Measurements from ENCODE around the gene PCYT2.

Gene PCYT2

DNA sequence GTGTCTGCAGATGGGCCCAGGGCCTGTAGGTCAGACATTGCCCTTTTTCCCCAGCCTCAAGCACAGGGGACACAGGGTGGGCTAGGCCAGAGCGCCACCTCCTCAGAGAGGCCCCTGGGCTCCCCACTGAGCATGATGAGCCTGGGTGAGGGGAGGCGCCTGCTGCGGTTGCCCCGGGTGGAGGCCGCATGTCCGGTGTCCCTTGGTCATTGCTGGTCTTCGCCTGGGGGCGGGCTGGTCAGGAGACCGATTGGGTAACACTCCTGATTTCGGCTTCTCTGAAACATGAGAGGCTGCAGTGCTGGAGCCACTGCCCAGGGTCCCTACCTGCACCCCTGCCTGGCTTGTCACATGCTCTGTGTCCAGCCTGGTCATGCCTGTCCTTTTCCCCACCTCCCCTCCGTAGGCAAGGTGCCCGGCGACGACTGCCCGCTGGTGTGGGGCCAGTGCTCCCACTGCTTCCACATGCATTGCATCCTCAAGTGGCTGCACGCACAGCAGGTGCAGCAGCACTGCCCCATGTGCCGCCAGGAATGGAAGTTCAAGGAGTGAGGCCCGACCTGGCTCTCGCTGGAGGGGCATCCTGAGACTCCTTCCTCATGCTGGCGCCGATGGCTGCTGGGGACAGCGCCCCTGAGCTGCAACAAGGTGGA lies 11.6 kb downstream of the PCYT2 start:
- DNase-seq: no peak

DNA sequence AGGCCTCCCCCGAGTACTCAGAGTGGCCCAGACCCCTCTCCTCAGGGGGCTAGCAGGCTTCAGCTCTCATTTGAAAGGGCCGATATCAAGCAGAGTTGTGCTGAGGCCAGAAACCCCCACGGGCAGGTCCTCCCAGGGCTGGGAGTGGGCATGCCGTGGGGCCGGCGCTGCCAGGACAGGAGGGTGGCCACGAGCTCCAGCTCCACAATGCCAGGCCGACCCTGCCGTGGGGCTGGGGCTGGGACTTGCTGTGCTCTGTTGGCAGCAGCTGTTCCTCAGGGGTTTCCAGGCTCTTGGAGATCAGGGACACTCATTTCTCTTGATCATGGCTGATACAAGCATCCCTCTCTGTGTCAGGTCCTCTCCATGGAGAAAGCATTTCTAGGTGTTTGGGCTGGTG lies 12.3 kb downstream of the PCYT2 start:
- DNase-seq: no peak

DNA sequence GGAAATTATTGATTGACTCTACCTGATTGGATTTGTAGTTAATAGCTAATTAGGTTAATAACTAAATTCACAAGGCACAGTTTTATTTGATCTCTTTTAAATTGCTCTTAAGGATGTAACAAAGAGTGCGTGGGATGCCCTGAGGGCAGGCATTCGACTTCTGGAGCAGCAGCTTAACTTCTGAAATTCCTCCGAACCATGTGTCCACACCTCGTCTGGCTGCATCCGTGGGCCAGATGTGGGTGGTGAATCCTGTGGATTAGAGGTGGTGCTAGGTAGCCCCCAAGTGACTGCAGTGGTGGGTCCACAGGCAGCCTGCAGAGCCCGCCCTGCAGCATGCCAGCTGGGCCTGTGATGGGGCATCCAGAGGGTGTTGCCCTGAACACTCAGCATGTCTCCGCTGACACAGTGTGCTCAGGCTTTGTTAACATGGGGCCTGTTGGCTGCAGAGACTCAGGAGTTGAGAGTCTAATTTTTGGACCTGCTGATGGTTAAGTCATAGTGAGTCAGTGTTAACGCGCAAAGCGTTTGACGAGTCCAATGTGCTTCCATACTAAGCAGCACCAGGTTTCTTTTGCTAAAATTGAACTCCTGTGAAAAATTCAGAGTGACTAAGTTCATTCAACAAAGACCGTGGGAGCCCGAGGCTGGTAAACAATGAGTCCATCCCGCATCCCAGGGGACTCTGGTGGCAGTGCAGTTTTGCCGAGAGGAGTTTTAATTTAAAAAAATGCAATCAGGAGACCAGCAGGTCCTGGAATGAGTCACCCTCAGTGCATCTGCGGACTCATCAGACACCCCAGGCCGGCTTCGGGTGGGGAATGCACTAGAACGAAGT lies 13.0 kb downstream of the PCYT2 start:
- DNase-seq: no peak

DNA sequence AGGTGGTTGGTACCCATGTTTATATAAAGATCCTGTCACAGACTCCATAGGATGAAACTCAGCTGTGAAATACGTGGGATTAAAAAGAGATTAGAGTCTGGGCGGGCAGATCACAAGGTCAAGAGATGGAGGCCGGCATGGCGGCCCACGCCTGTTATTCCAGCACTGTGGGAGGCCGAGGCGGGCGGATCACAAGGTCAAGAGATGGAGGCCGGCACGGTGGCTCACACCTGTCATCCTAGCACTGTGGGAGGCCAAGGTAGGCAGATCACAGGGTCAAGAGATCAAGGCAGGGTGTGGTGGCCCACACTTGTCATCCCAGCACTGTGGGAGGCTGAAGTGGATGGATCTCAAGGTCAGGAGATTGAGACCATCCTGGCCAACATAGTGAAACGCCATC lies 15.8 kb downstream of the PCYT2 start:
- DNase-seq: no peak

DNA sequence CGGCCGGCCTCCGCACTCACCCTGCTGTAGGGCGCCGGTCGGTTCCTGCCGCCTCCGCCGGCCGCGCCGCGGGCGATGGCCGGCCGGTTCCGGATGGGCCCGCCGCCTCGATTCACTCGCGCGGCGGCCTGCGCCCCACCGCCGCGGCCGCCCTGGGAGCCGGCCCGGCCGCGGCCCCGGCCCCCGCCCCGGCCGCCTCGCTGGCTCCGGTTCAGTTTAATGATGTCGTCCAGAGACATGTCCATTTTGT lies 20.0 kb downstream of the PCYT2 start:
- DNase-seq: no peak

DNA sequence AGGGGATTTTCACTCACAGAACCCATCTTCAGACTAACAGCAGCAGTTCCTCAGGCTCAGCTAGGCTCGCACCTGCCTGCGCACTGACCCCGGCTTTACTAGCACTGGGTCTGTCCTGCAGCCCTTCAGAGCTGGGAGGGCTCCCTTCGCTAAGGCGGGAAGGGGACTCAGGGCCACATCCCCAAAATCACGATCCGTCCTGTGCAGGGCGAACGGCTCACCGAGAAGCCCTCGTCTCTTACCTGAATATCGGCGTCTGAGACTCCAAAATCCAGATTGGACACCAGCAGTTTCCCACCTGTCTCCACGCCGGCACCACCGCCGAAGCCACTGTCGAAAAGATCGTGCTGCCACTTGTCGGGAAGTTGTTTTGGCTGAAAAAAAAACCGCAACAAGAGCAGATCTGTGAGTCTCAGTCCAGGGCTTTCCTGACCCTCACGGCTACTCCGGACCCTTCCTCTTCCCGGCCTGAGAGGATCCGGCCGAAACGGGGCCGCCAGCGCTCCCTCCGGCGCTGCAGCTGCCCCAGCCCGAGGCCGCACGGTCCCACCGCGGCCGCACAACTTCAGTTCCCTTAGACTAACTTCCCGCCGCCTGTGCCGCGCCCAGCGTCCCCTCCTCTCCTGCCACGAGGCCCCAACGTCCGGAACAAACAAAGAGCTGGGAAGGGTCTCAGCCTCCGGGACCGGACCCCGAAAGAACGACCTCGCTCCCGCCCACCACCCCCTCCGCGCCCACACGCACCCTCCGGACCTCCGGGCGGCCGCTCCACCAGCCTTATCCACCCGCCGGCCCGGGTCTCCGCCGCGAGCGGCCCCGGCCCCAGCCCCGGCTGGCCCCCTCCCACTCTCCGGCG lies 20.5 kb downstream of the PCYT2 start:
- peak; percentile 28 to 53 for DNase-seq

DNA sequence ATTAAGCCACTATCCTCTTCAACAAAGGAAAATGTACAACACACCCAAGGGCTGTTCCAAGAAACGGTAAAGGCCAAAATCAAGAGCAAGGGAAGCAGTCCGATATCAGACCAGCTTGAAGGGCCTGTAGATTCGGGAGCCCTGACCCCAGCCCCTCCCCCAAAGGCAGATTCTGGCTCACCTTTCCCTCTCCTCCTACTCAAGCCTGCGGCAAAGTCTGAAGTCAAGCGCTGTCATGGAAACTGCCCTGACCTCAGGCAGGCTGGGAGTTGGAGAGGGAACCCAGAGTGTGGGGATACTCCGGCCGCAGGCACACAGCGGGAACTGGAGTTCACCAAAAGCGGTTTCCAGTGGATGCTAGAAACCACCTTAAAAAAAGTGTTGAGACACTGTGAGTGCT lies 21.6 kb downstream of the PCYT2 start:
- no peak for DNase-seq

DNA sequence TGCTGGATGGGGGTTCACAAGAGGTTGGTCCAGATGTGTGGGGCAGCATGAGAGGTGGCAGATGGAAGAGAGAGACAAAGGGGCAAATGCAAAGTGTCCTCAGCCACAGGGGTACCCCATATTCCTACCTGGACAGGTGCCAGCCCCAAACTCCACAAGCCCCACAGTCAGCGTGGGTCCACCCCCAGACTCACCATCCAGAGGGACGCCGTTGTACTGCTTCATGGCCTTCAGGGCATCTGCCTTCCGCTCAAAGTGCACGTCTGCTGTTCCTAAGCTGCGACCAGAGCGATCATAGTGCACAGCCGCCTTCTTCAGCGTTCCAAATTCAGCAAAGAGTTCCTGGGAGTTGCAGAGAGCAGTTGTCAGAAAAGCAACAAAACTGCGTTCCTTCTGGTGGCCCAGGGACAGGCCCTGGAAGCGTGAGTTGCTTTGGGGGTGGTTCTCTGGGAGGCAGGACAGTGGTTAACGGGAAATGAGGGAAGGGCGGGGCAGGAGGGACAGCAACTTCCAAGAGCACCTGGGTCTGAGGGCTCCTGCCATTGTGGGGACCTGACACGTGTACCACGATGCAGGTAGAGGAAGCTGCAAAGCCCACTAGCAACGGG lies 22.1 kb downstream of the PCYT2 start:
- no peak for DNase-seq

DNA sequence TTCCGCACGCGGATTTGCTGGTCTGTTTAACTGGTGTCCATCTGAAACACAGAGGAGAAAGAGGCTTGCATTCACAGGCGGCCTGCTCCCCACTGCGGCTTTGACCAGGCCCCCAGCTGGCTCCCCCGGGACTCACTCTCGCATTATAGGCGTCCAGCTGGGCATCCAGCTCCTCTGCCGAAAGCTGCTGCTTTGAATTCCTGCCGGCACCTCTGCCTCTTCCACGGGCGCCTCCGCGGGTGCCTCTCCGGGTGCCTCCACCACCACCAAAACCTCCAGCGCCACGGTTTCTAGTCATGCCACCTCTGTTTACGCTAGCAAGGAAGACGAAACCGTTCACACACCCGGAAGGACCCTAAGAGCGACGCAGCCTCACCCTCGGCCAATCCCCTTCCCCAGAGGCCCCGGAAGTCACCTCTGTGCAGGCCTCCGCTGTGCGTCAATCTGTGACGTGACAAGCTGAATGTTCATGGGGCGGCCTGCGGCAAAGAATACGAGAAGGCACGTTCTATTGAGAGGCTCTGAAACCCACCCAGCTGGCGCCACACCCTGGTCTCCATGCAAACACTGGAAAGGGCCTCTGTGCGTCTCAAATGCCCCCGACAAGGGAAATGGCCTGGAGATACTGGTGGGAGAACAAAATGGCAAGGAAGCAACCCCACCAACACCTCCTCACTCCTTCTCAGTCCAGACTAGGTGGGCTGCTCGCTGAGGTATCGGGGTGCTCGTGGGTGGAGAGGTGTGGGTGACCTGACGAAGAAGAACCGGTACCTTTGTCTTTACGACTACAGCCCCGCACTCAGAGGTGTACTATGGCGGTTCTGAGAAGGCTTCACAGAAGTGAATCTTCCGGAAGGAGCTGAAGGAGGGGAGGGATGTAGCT lies 22.9 kb downstream of the PCYT2 start:
- no peak for DNase-seq

DNA sequence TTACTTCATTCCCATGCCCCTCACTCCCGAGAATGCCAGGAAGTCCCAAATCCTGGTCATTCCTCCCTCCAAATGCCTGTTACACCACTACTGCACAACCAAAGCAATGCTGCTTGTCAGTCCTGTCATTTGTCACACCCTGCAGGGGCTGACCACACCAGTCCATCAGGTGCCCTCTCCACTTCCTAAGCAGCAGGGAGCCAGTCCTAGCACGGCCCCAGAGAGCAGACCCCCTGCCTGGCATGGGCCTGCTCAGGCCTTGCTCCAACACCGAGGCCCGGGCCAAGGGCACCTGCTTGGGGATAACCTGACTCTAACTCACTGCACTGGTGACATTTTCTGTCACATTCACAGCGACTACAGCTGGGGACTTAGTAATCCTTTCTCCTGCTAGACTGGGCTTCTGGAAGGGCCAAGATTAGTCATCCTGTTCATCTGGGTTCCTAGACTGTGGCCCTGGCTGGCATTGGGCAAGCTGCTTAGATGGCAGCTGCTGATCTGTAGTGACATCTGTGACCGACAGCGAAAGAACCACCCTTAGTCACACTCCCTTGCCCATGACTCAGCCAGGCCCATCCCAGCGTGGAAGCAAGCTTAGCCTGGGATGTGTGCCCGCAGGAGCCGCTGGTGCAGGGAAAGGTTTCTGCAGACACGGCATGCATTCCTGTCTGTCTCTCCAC lies 25.2 kb downstream of the PCYT2 start:
- DNase-seq: peak in 1 of 2 donors; percentile 29

DNA sequence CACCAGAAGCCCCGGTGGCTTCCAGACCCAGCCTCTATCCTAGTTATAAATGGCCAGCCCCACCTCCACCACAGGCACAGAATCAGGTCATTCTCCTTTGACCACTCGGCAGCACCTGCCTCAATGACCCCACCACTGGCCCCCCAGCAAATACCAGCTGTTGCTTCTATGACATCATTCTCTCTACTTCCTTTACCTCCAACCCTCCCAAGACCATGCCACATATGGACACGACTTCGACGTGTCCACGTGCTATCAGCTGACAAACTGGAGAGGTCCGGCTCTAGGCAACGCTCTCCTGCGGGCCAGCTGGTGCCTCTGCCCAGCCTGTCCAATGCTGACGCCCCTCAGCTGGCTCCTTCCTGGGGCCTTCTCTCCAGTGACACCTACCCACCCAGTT lies 25.7 kb downstream of the PCYT2 start:
- DNase-seq: no peak

DNA sequence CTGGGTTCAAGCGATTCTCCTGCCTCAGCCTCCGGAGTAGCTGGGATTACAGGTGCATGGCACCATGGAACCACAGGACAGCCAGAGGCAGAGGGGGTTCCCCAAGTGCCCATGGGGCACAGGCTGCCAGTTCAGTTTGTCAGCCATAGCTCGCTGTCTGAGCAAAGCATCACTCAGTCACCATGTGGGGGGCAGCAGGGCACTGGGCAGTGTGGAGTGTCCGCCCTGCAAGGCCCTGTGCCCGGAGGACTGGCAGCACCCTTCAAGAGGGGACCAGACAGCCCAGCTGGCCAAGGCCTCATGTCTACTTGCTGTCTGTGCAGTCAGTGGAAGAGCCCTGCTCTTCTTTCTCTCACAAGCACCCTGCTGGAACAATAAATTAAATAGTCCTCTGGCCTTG lies 26.2 kb downstream of the PCYT2 start:
- DNase-seq: no peak

DNA sequence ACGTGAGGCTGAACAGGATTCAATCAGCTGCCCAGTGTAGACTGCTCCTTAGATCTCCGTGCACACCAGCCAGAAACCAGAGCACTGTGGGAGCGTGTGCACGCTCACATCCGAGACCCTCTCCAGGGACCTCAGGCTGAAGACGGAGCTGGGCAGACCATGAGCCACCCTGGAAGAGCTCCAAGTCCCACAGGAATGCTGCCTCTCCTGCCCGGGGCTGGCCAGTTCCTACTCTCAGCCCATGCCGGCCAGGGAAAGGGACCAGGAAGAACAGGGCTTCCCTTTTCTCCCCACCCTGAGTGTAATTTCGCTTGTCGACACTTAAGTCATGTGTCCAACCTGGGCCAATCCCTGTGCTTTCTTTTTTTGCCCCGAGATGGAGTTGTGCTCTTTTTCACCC lies 26.7 kb downstream of the PCYT2 start:
- DNase-seq: no peak

DNA sequence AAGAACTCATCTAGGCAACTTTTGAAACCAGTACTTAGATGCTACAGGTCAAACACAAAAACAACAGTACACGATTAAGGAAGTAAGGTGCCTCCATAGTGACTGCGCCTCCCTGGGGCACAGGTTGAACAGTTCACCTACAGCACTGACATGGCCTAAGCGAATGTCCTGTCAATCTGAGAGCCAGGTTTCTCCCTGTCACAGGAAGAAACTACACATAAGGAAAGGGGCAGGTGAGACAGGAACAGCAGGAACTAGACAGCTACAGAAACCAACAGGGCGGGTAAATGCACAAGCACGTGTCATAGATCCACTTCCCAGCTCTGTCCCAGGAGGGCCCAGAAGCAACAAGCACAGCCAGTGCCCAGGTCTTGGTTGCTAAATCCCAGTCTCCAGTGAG lies 32.1 kb downstream of the PCYT2 start:
- no peak for DNase-seq

DNA sequence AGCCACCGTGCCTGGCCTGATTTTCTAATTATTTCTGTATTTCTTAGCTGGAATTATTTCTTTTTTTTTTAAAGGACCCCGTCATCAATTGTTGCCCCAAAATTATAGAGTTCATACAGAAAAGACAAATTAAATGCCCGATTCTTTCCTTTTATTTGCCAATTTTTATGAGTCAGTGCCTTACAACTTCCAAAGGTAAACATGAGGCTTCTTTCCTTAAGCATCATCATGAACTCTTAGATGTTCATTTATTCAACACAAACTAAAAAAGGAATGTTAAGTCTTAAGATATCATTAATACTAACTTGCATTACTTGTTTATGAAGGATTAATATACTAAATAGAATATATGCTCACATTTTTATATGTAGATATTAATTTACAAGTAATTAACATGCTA lies 32.9 kb downstream of the PCYT2 start:
- DNase-seq: no peak

DNA sequence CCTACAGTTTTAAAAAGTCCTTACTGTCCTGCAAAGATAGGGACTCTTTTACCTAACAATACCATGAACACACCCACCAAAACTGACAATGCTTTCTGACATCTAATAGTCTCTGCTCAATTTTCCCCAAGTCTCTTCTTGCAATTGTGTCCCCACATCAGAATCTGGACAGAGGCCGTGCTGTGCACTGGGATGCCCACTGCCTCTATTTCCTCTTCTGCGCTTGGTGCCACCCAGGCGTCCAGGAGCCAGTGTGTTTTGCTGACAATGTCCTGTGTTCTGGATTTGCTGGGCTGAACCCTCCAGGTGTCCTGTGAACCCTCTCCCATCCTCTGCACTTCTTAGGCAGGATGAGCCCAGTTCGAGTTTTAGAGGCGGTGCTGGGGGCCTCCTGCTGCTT lies 33.6 kb downstream of the PCYT2 start:
- no peak for DNase-seq

DNA sequence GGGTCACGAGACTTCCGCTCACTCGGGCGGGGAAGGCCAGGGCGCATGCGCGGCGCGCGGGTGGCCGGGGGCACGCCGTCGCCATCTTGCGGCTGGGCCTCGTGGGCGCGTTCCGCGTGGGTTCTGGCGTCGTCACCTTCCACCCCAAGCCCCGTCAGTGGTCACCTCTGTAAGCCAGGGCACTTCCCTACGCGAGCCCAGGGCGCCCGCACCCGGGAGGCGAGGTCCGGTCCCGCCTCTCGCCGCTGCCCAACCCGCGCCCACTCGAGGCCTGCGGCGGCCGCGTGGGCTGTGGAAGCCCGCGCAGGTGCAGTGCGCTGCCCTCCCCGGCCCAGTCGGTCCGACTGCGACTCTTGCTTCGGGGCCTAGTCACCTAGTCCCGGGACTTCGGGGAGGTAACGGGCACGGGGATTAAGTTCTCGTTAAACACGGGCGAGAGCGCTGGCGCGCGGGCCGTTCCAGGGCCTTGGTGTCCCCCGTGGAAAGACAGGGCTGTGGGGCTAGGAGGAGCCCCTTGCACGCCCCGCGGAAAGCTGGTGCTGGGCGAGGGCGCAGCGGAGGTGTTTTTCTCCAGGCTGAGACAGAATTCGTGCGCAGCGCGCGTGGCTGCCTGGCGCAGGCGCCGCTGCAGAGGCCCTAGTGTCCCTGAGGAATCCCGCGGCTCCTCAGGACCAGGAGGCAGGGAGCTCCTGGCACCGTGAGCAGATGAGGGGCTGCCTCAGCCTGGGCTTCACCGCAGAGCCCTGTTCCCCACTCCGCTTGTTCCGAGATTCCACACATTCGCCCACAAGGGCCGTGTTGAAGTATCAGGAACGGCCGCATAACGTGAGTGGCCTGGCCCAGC lies 39.6 kb downstream of the PCYT2 start:
- peak; percentile 95 to 97 for DNase-seq

DNA sequence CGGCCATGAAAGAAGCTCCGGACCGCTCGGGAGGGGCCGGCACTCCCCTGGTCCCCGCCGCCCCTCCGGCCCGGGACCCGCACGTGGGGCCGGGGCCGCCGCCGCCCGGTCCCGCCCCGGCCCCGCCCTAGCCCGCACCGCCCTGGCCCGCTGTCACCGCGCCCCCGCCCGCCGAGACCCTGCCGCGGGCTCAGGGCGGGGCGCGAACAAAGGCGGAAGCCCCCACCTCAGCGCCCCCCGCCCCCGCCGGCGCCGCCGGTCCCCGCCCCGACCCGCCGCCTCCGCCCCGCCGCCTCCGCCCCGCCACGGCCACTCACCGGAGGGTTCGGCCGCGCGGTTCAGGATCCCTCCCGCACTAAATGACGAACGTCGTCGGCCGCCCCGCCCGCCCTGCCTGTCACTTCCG lies 40.2 kb downstream of the PCYT2 start, which contains the start of gene ARHGDIA:
TSS of gene ARHGDIA (minus strand) at position 357 of the 406 bp plus-strand sequence. CDS start 1,407 bp downstream, outside the sequence.
- no peak for DNase-seq

DNA sequence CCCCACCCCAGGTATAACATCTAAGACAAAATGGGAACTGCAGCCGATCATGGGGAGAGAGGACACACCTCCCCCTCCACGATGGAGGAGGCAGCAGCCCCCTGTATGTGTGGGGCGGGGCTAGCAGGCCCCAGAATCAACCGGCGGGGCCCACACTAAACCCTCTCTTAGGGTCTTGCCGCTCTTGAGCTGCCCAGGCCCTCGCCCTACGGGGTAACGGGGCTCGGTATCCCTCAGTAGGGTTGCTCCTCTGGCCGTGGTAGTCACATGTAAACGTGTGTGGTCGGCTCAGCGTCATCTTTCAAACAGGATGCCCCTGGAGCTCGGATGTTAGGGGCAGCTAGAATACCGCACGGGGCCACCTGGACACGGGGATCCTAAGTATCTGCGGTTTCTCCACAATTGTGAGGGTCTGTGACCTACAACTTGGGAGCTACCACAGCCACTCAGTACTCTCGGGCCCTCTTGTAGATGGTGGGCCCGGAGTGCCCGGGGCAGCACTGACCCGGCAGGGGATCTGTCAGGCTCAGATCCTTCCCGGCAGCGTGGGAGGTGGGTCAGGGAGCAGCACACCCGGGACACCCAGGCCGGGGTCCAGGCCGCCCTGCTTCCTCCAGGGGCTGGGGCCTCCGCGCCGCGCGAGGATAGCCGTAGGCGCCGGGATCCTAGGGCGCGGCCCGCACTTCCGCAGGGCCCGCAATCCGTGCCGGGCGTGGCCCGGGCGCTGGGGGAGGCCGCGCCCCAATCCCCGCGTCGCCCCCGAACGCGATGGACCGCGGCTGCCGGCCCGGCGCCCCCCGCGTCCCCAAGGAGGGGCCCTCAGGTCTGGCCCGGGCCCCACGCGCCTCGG lies 40.8 kb downstream of the PCYT2 start:
- peak; percentile 54 to 72 for DNase-seq

All from inflammatory macrophage (primary cell).